ENCODE measurements around the gene RIBC2. TPM values are rescaled to one million over a fixed set of nuclear protein-coding genes. Genes with fewer than 3 reads are reported as not detected.

The RIBC2 gene
- total and polyA plus RNA-seq, 2 of the 4 experiments (the other 2 are of a cell fraction), result 0.29 to 0.36 TPM

DNA sequence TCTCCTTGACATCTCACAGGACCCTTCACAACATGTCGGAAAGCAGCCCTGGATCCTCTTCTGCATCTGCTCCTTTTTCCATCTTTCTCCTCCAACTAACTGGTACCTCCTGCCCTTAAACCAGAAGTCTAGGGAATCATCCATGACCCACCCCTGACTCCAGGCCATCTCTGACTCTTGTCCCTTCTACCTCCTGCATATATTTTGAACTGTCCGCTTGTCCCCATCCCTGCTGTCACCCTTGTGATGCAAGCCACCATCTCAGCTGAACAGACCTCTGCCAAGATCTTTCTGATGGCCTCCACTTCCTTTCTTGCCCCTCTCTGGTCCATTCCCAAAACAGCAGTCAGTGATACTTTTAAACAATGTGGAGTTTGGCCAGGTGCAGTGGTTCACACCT, 7.0 kb downstream of the RIBC2 start:
- DNase-seq (no peak), ATAC-seq (ENCODE audit: low read depth) (no peak)
- no peak overlapping the region for H2AK5ac ChIP-seq (ENCODE audit: low read depth, low read length)
- H3K56ac ChIP-seq (ENCODE audit: extremely low read depth, insufficient read depth, low read length), result no peak overlapping the region
- intact Hi-C loops (cut with micrococcal nuclease) (no loop called here), dilution Hi-C loops (cut with HindIII; ENCODE audit: low sequenced_read_pairs, unreplicated experiment) (no loop called here), in situ Hi-C loops (cut with MboI; ENCODE audit: low sequenced_read_pairs) (no loop called here)
- no peak overlapping the region for H3K4me3 ChIP-seq (ENCODE audit: insufficient read depth, low read depth, low read length)
- no peaks in the 10 kb centered on the region; the same call in 1 of the 2 replicates for H3K36me3 ChIP-seq (ENCODE audit: control insufficient read depth, insufficient read depth, low read length)
- no peaks in the 10 kb centered on the region for H4K20me1 ChIP-seq (ENCODE audit: insufficient read depth, low read length)
- H3K23ac ChIP-seq (ENCODE audit: low read depth, low read length), result no peak overlapping the region
- POLR2A ChIA-PET (ENCODE audit: unreplicated experiment), result no interaction called here
- H2BK15ac ChIP-seq (ENCODE audit: low read depth, low read length), result no peak overlapping the region
- no peak overlapping the region for H4K5ac ChIP-seq (ENCODE audit: low read depth, low read length)
- H3K9ac ChIP-seq (ENCODE audit: low read depth, low read length), result no peak overlapping the region
- no peaks in the 10 kb centered on the region for H3K79me1 ChIP-seq (ENCODE audit: low read depth in 1 of 2, low read length in 2 of 2)
- H3K18ac ChIP-seq (ENCODE audit: low read depth, low read length), result no peak overlapping the region
- H2BK20ac ChIP-seq (ENCODE audit: low read depth, low read length), result no peak overlapping the region
- no peak for TF ChIP-seq MXI1 (IDR thresholded peaks at IDR 0.05; ENCODE audit: borderline replicate concordance, low read depth, low read length)
- no peak for TF ChIP-seq MAFK (IDR thresholded peaks at IDR 0.05; ENCODE audit: low read depth, low read length)
- no peak for TF ChIP-seq RAD21 (IDR thresholded peaks at IDR 0.05; ENCODE audit: low read length)
- TF ChIP-seq SMC3 (IDR thresholded peaks at IDR 0.05; ENCODE audit: low read depth, low read length), result no peak
- no peak for TF ChIP-seq FOS (IDR thresholded peaks at IDR 0.05; ENCODE audit: low read depth, low read length)
- TF ChIP-seq CHD1 (IDR thresholded peaks at IDR 0.05; ENCODE audit: low read depth, low read length), result no peak
- TF ChIP-seq POLR2A (IDR thresholded peaks at IDR 0.05; ENCODE audit: low read depth, low read length), result no peak
- no peak for TF ChIP-seq BHLHE40 (IDR thresholded peaks at IDR 0.05; ENCODE audit: low read depth, low read length)
- TF ChIP-seq, protein P1, sequence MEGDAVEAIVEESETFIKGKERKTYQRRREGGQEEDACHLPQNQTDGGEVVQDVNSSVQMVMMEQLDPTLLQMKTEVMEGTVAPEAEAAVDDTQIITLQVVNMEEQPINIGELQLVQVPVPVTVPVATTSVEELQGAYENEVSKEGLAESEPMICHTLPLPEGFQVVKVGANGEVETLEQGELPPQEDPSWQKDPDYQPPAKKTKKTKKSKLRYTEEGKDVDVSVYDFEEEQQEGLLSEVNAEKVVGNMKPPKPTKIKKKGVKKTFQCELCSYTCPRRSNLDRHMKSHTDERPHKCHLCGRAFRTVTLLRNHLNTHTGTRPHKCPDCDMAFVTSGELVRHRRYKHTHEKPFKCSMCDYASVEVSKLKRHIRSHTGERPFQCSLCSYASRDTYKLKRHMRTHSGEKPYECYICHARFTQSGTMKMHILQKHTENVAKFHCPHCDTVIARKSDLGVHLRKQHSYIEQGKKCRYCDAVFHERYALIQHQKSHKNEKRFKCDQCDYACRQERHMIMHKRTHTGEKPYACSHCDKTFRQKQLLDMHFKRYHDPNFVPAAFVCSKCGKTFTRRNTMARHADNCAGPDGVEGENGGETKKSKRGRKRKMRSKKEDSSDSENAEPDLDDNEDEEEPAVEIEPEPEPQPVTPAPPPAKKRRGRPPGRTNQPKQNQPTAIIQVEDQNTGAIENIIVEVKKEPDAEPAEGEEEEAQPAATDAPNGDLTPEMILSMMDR (conservative IDR thresholded peaks at IDR 0.05; ENCODE audit: low read depth, low read length), result no peak
- TF ChIP-seq NFE2L2 (IDR thresholded peaks at IDR 0.05; ENCODE audit: low read depth, low read length), result no peak
- TF ChIP-seq, protein P2, sequence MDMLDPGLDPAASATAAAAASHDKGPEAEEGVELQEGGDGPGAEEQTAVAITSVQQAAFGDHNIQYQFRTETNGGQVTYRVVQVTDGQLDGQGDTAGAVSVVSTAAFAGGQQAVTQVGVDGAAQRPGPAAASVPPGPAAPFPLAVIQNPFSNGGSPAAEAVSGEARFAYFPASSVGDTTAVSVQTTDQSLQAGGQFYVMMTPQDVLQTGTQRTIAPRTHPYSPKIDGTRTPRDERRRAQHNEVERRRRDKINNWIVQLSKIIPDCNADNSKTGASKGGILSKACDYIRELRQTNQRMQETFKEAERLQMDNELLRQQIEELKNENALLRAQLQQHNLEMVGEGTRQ (IDR thresholded peaks at IDR 0.05; ENCODE audit: low read depth, low read length), result no peak
- TF ChIP-seq, protein P3, sequence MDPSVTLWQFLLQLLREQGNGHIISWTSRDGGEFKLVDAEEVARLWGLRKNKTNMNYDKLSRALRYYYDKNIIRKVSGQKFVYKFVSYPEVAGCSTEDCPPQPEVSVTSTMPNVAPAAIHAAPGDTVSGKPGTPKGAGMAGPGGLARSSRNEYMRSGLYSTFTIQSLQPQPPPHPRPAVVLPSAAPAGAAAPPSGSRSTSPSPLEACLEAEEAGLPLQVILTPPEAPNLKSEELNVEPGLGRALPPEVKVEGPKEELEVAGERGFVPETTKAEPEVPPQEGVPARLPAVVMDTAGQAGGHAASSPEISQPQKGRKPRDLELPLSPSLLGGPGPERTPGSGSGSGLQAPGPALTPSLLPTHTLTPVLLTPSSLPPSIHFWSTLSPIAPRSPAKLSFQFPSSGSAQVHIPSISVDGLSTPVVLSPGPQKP (IDR thresholded peaks at IDR 0.05; ENCODE audit: borderline replicate concordance, low read depth, low read length), result no peak
- no peak for TF ChIP-seq RCOR1 (IDR thresholded peaks at IDR 0.05; ENCODE audit: insufficient replicate concordance, low read length)
- TF ChIP-seq CEBPB (IDR thresholded peaks at IDR 0.05; ENCODE audit: low read depth, low read length), result no peak
- TF ChIP-seq RFX5 (IDR thresholded peaks at IDR 0.05; ENCODE audit: low read depth, low read length), result no peak
- no peak for TF ChIP-seq MAZ (IDR thresholded peaks at IDR 0.05; ENCODE audit: borderline replicate concordance, low read depth, low read length)
- no peak overlapping the region for H4K8ac ChIP-seq (ENCODE audit: low read depth in 2 of 2, low read length in 2 of 2)
- no peak overlapping the region for H3K4me2 ChIP-seq (ENCODE audit: low read depth, low read length)
- H2AK9ac ChIP-seq (replicated peaks; ENCODE audit: low read depth, low read length, poor library complexity), result no peak overlapping the region
- H3K14ac ChIP-seq (replicated peaks; ENCODE audit: low read depth, low read length), result no peak overlapping the region
- H3K27ac ChIP-seq (ENCODE audit: insufficient read depth, low read length), result no peak overlapping the region
- 91% methylated on average over 1 of the region's 2 CpGs; no CpG with 5 or more reads in 1 of the 2 experiments for WGBS, 2 experiments (ENCODE audit: extremely low coverage in 2 of 2, insufficient read length in 1 of 2)
- no peak overlapping the region for H4K91ac ChIP-seq (ENCODE audit: insufficient read depth, low read depth, low read length)
- CTCF ChIA-PET, result interaction anchor here (0.6 kb wide), 1 partner anchor 29 kb away, joined by 3 read pairs; no protein-coding TSS in a partner anchor
- no peaks in the 10 kb centered on the region for H3K4me1 ChIP-seq (ENCODE audit: control insufficient read depth, insufficient read depth, low read length)
- H3K9me1 ChIP-seq (ENCODE audit: insufficient read depth, low read length), result no peaks in the 10 kb centered on the region
- no TSS peak for BruUV-seq (replicated peaks)
- H2BK120ac ChIP-seq (ENCODE audit: low read depth, low read length), result no peak overlapping the region
- no peaks in the 10 kb centered on the region for H3K27me3 ChIP-seq (ENCODE audit: control insufficient read depth, insufficient read depth, low read length)
- no peaks in the 10 kb centered on the region for H3K9me3 ChIP-seq (ENCODE audit: control insufficient read depth, insufficient read depth, low read length)
- no peak overlapping the region for H3K4ac ChIP-seq (ENCODE audit: low read depth, low read length)
- H2AFZ ChIP-seq (replicated peaks; ENCODE audit: low read length, poor library complexity), result no peak overlapping the region
- H2BK5ac ChIP-seq (ENCODE audit: low read depth, low read length, poor library complexity, severe bottlenecking), result no peak overlapping the region

All from IMR-90 (cell line).